Measurements from ENCODE around the gene NEBL. TPM values are rescaled to one million over a fixed set of nuclear protein-coding genes. Genes with fewer than 3 reads are reported as not detected.

The NEBL gene
- total RNA-seq, 1 donor = under 0.01 TPM

DNA sequence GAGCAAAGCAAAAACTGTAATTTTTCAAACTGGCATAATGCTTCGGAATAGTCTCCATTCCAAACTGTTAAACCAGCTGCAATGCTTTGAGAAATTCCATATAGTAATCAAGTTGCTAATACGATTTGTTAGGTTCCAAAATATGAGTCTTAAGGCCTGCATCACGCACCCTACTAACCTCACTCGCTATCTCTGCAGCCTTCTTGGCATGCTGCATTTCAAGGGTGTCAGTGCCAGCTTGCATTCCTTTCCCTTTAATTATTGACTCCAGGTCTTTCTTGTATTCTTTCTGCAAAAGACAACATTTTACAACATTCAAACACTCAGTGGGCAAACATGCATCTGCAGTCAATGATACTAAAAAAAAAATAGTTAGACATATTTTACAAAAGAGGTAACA is 61.8 kb downstream of the NEBL start:
- no peak overlapping the region for H3K4me3 ChIP-seq (ENCODE audit: low read depth, low read length)
- TF ChIP-seq, protein P1, sequence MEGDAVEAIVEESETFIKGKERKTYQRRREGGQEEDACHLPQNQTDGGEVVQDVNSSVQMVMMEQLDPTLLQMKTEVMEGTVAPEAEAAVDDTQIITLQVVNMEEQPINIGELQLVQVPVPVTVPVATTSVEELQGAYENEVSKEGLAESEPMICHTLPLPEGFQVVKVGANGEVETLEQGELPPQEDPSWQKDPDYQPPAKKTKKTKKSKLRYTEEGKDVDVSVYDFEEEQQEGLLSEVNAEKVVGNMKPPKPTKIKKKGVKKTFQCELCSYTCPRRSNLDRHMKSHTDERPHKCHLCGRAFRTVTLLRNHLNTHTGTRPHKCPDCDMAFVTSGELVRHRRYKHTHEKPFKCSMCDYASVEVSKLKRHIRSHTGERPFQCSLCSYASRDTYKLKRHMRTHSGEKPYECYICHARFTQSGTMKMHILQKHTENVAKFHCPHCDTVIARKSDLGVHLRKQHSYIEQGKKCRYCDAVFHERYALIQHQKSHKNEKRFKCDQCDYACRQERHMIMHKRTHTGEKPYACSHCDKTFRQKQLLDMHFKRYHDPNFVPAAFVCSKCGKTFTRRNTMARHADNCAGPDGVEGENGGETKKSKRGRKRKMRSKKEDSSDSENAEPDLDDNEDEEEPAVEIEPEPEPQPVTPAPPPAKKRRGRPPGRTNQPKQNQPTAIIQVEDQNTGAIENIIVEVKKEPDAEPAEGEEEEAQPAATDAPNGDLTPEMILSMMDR (IDR thresholded peaks at IDR 0.05; ENCODE audit: insufficient read depth, low read depth, low read length) = no peak
- DNase-seq (ENCODE audit: low read depth) = no peak

DNA sequence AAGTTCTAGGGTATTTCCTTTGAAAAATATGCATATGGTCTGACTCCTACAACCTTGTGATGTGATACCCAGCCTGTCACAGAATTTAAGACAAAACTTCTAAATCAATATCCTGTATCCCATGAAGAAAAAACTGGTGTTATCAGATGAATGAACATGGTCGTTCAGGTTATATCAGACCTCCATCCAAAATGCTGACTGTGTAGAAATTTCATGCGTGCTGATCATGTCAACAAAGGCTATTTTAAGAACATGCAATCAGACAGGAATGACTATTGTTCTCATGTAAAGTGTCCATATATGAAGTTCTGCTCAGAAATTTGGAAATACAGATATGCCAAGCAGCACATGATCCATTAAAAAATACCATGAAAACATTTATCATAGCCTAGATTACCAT is 62.3 kb downstream of the NEBL start:
- H3K4me3 ChIP-seq (ENCODE audit: low read depth, low read length) = no peak overlapping the region
- TF ChIP-seq, protein P1 (IDR thresholded peaks at IDR 0.05; ENCODE audit: insufficient read depth, low read depth, low read length) = no peak
- no peak for DNase-seq (ENCODE audit: low read depth)

DNA sequence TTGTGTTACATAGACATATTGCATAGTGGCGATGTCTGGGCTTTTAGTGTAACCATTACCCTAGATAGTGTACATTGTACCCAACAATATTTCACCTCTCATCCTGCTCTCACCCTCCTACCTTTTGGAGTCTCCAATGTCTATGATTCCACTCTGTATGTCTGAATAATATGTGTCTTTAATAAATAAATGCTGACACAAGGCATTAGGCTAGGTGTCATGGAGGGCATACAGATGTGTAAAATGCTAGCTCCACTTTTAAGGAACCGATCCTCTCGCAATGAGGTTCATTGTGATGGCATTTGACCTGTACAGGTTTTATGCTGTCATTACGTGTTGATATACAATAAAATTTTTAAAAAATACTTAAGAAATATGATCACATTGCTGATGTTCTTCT is 74.3 kb downstream of the NEBL start:
- no peak overlapping the region for H3K4me3 ChIP-seq (ENCODE audit: low read depth, low read length)
- DNase-seq (ENCODE audit: low read depth) = no peak
- TF ChIP-seq, protein P1 (IDR thresholded peaks at IDR 0.05; ENCODE audit: insufficient read depth, low read depth, low read length) = no peak

DNA sequence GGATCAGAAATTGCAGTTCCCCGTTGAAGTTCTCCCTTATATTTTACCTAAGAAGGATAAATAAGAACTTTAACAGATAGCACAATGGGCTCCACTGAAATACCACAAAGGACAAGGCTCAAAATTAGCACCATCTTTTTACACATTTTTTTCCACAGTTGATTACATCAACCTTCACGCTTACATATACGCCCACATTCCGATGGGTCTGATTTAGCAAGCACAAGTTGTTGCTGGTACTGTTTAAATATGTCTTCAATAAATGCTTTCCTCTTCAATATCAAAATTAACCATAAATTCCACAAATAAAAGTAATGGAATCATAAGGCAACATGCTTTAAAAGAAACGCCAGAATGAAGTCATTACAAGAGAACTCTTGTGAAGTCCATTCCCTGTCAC is 79.5 kb downstream of the NEBL start:
- TF ChIP-seq, protein P1 (IDR thresholded peaks at IDR 0.05; ENCODE audit: insufficient read depth, low read depth, low read length) = no peak
- H3K4me3 ChIP-seq (ENCODE audit: low read depth, low read length) = no peak overlapping the region
- DNase-seq (ENCODE audit: low read depth) = no peak

GRCh38 chr10:20817116-20817515 is 80.0 kb downstream of the NEBL start:
- DNase-seq (ENCODE audit: low read depth) = no peak
- TF ChIP-seq, protein P1 (IDR thresholded peaks at IDR 0.05; ENCODE audit: insufficient read depth, low read depth, low read length) = no peak
- no peak overlapping the region for H3K4me3 ChIP-seq (ENCODE audit: low read depth, low read length)

DNA sequence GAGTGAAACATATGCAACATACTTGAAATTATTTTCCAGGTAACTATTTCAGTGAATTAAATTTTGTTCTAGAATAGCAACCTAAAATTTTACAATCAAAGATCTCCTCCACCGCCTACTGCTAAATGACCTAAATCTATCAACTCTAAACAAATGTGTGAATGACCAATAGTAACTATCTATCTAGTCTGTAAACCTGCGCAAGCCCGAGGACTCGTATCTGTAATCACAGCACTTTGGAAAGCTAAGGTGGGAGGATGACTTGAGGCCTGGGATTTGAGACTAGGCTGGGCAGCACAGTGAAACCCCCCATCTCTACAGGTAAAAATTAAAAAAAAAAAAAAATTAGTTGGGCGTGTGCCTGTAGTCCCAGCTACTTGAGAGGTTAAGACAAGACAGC is 83.0 kb downstream of the NEBL start:
- DNase-seq (ENCODE audit: low read depth) = no peak
- TF ChIP-seq, protein P1 (IDR thresholded peaks at IDR 0.05; ENCODE audit: insufficient read depth, low read depth, low read length) = no peak
- no peak overlapping the region for H3K4me3 ChIP-seq (ENCODE audit: low read depth, low read length)

DNA sequence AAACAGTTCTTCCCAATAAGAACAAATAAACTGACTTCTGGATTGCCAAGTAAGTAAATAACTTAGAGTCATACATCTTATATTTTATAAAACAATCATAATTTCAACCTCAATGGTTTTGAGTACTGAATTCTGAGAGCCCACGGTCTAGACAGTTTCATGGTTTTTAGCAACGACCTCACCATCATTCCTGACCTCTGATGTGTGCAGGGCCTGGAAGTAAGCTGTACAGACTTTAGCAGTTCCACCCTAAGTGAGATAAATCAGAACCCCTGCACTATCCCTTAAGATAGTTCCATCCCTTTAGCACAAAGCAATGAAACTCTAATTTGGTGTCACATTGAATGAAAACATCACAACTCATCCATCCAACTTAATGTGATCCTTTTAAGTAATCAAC is 86.0 kb downstream of the NEBL start:
- H3K4me3 ChIP-seq (ENCODE audit: low read depth, low read length) = no peak overlapping the region
- TF ChIP-seq, protein P1 (IDR thresholded peaks at IDR 0.05; ENCODE audit: insufficient read depth, low read depth, low read length) = no peak
- DNase-seq (ENCODE audit: low read depth) = no peak

Measured in fibroblast of villous mesenchyme (primary cell).